ENCODE results near the gene PLAC8L1.

Gene PLAC8L1

GRCh38 chr5:146079695-146080373 lies 25.5 kb downstream of the PLAC8L1 start:
- H2BK12ac ChIP-seq (ENCODE audit: low read length in 2 of 2) = no peak overlapping the region
- H2AK5ac ChIP-seq (ENCODE audit: low read length, severe bottlenecking) = no peak overlapping the region
- 70% methylated on average over 3 of the region's 7 CpGs for WGBS

DNA sequence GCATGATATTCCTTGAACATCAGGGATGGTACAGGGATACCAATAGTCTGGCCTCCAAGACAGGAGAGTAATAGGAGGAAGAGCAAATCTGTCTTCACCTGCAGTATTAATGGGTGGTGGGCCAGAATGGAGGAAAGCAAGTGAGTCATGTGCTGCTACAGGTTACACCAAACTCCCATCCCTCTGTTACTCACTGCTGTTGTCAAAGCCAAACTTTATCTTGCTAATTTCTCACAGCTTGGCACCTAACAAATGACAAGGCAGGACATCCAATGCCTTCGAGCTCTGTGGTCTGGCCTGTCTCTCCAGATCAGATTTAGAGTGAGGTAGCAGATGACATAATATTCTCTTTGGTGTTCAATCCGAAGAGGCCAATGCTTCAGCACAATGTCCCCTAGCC lies 26.8 kb downstream of the PLAC8L1 start:
- DNase-seq = no peak
- Histone ChIP-seq H3K36me3 (ENCODE audit: control insufficient read depth in 1 of 2, insufficient read depth in 2 of 2, low read depth in 1 of 2, low read length in 2 of 2) (no peaks in the 10 kb centered on the region), H4K91ac (ENCODE audit: low read length) (no peak overlapping the region), H4K8ac (ENCODE audit: low read length) (no peak overlapping the region), H3K4me1 (ENCODE audit: control insufficient read depth, insufficient read depth, low read depth, low read length) (no peaks in the 10 kb centered on the region), H3K18ac (ENCODE audit: low read depth in 1 of 2, low read length in 2 of 2) (no peak overlapping the region), H3K4me3 (ENCODE audit: insufficient read depth in 1 of 2, low read depth in 1 of 2, low read length in 2 of 2) (no peak overlapping the region), H3K14ac (ENCODE audit: low read length in 2 of 2) (no peak overlapping the region), H2BK5ac (ENCODE audit: low read depth, low read length, poor library complexity, severe bottlenecking) (no peak overlapping the region), H3K4ac (ENCODE audit: low read depth in 1 of 2, low read length in 2 of 2) (no peak overlapping the region), H3K4me2 (ENCODE audit: low read length, poor library complexity, severe bottlenecking) (no peak overlapping the region), H2AK5ac (ENCODE audit: low read length, severe bottlenecking) (no peak overlapping the region), H3K9ac (ENCODE audit: low read length) (no peak overlapping the region), H2BK15ac (ENCODE audit: low read depth, poor library complexity, severe bottlenecking) (no peak overlapping the region), H3K79me1 (replicated peaks; ENCODE audit: low read length, poor library complexity, severe bottlenecking) (no peaks in the 10 kb centered on the region), H3K23ac (ENCODE audit: low read length in 2 of 2) (no peak overlapping the region), H2BK12ac (ENCODE audit: low read length in 2 of 2) (no peak overlapping the region), H3K9me3 (ENCODE audit: control insufficient read depth, low read length) (no peaks in the 10 kb centered on the region), H3K27me3 (ENCODE audit: control insufficient read depth in 1 of 2, insufficient read depth in 1 of 2, low read length in 2 of 2) (no peaks in the 10 kb centered on the region), H3K27ac (ENCODE audit: low read length, poor library complexity, severe bottlenecking) (no peak overlapping the region), H2BK120ac (ENCODE audit: low read depth, low read length) (no peak overlapping the region), H2AFZ (ENCODE audit: low read depth, low read length) (no peak overlapping the region)
- WGBS = 27% methylated on average over 2 of the region's 2 CpGs

More at GRCh38 chr5:146079695-146080373, 25.5 kb downstream of the PLAC8L1 start:
- H4K8ac ChIP-seq (ENCODE audit: low read length) = no peak overlapping the region
- H3K18ac ChIP-seq (ENCODE audit: low read depth in 1 of 2, low read length in 2 of 2) = no peak overlapping the region
- no peak overlapping the region for H2BK15ac ChIP-seq (ENCODE audit: low read depth, poor library complexity, severe bottlenecking)
- no peak overlapping the region for H2BK120ac ChIP-seq (ENCODE audit: low read depth, low read length)
- peak; percentile 24 for DNase-seq
- no peak overlapping the region for H4K91ac ChIP-seq (ENCODE audit: low read length)
- no peak overlapping the region for H3K14ac ChIP-seq (ENCODE audit: low read length in 2 of 2)
- H3K4ac ChIP-seq (ENCODE audit: low read depth in 1 of 2, low read length in 2 of 2) = no peak overlapping the region
- H3K23ac ChIP-seq (ENCODE audit: low read length in 2 of 2) = no peak overlapping the region
- no peaks in the 10 kb centered on the region for H3K36me3 ChIP-seq (ENCODE audit: control insufficient read depth in 1 of 2, insufficient read depth in 2 of 2, low read depth in 1 of 2, low read length in 2 of 2)
- no peaks in the 10 kb centered on the region for H3K4me1 ChIP-seq (ENCODE audit: control insufficient read depth, insufficient read depth, low read depth, low read length)
- H2BK5ac ChIP-seq (ENCODE audit: low read depth, low read length, poor library complexity, severe bottlenecking) = no peak overlapping the region
- no peak overlapping the region for H3K9ac ChIP-seq (ENCODE audit: low read length)
- no peaks in the 10 kb centered on the region for H3K9me3 ChIP-seq (ENCODE audit: control insufficient read depth, low read length)
- no peaks in the 10 kb centered on the region for H3K79me1 ChIP-seq (replicated peaks; ENCODE audit: low read length, poor library complexity, severe bottlenecking)
- H3K4me3 ChIP-seq (ENCODE audit: insufficient read depth in 1 of 2, low read depth in 1 of 2, low read length in 2 of 2) = no peak overlapping the region
- H2AFZ ChIP-seq (ENCODE audit: low read depth, low read length) = no peak overlapping the region
- H3K27ac ChIP-seq (ENCODE audit: low read length, poor library complexity, severe bottlenecking) = no peak overlapping the region
- H3K27me3 ChIP-seq (ENCODE audit: control insufficient read depth in 1 of 2, insufficient read depth in 1 of 2, low read length in 2 of 2) = no peaks in the 10 kb centered on the region
- no peak overlapping the region for H3K4me2 ChIP-seq (ENCODE audit: low read length, poor library complexity, severe bottlenecking)

DNA sequence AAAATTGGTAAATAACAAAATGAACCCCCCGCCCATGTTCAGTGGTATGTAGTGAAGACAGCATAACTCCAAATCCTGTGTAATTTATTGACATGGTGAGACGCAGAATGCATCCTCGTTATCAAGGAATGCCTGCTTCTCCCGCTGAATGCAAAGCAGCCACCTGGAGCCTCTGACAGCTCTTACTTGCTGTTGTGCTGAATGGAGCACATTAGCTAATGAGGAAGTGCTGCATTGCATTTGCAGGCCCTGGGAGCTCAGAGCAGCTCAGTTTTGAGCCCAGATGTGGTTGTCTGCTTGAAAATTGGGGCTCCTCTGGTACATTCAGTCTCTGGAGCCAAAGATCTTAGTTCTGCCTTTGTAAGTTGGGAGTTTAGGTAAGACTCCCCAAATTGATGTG lies 28.9 kb downstream of the PLAC8L1 start:
- 57% methylated on average over 4 of the region's 4 CpGs for WGBS
- Histone ChIP-seq H3K4me3 (ENCODE audit: insufficient read depth in 1 of 2, low read depth in 1 of 2, low read length in 2 of 2) (no peak overlapping the region), H3K9ac (ENCODE audit: low read length) (no peak overlapping the region), H3K36me3 (ENCODE audit: control insufficient read depth in 1 of 2, insufficient read depth in 2 of 2, low read depth in 1 of 2, low read length in 2 of 2) (no peaks in the 10 kb centered on the region), H4K91ac (ENCODE audit: low read length) (no peak overlapping the region), H3K9me3 (ENCODE audit: control insufficient read depth, low read length) (no peaks in the 10 kb centered on the region), H3K79me1 (replicated peaks; ENCODE audit: low read length, poor library complexity, severe bottlenecking) (no peaks in the 10 kb centered on the region), H2BK15ac (ENCODE audit: low read depth, poor library complexity, severe bottlenecking) (no peak overlapping the region), H2AK5ac (ENCODE audit: low read length, severe bottlenecking) (no peak overlapping the region), H3K4ac (ENCODE audit: low read depth in 1 of 2, low read length in 2 of 2) (no peak overlapping the region), H2BK5ac (ENCODE audit: low read depth, low read length, poor library complexity, severe bottlenecking) (no peak overlapping the region), H3K23ac (ENCODE audit: low read length in 2 of 2) (no peak overlapping the region), H2BK120ac (ENCODE audit: low read depth, low read length) (no peak overlapping the region), H2BK12ac (ENCODE audit: low read length in 2 of 2) (no peak overlapping the region), H3K4me2 (ENCODE audit: low read length, poor library complexity, severe bottlenecking) (no peak overlapping the region), H4K8ac (ENCODE audit: low read length) (no peak overlapping the region), H3K14ac (ENCODE audit: low read length in 2 of 2) (no peak overlapping the region), H3K4me1 (ENCODE audit: control insufficient read depth, insufficient read depth, low read depth, low read length) (no peaks in the 10 kb centered on the region), H2AFZ (ENCODE audit: low read depth, low read length) (no peak overlapping the region), H3K27me3 (ENCODE audit: control insufficient read depth in 1 of 2, insufficient read depth in 1 of 2, low read length in 2 of 2) (no peaks in the 10 kb centered on the region), H3K18ac (ENCODE audit: low read depth in 1 of 2, low read length in 2 of 2) (no peak overlapping the region), H3K27ac (ENCODE audit: low read length, poor library complexity, severe bottlenecking) (no peak overlapping the region)
- DNase-seq = no peak

GRCh38 chr5:146076028-146076427 lies 29.3 kb downstream of the PLAC8L1 start:
- no peak overlapping the region for H2BK5ac ChIP-seq (ENCODE audit: low read depth, low read length, poor library complexity, severe bottlenecking)
- H4K8ac ChIP-seq (ENCODE audit: low read length) = no peak overlapping the region
- H3K9ac ChIP-seq (ENCODE audit: low read length) = no peak overlapping the region
- H2BK120ac ChIP-seq (ENCODE audit: low read depth, low read length) = no peak overlapping the region
- H3K9me3 ChIP-seq (ENCODE audit: control insufficient read depth, low read length) = no peaks in the 10 kb centered on the region
- no peak overlapping the region for H3K27ac ChIP-seq (ENCODE audit: low read length, poor library complexity, severe bottlenecking)
- no peak overlapping the region for H3K4ac ChIP-seq (ENCODE audit: low read depth in 1 of 2, low read length in 2 of 2)
- H2AFZ ChIP-seq (ENCODE audit: low read depth, low read length) = no peak overlapping the region
- no peak overlapping the region for H3K14ac ChIP-seq (ENCODE audit: low read length in 2 of 2)
- H2BK15ac ChIP-seq (ENCODE audit: low read depth, poor library complexity, severe bottlenecking) = no peak overlapping the region
- no peak overlapping the region for H3K23ac ChIP-seq (ENCODE audit: low read length in 2 of 2)
- no peak overlapping the region for H2AK5ac ChIP-seq (ENCODE audit: low read length, severe bottlenecking)
- H3K4me2 ChIP-seq (ENCODE audit: low read length, poor library complexity, severe bottlenecking) = no peak overlapping the region
- H3K79me1 ChIP-seq (replicated peaks; ENCODE audit: low read length, poor library complexity, severe bottlenecking) = no peaks in the 10 kb centered on the region
- H4K91ac ChIP-seq (ENCODE audit: low read length) = no peak overlapping the region
- no peak overlapping the region for H3K18ac ChIP-seq (ENCODE audit: low read depth in 1 of 2, low read length in 2 of 2)
- no peak overlapping the region for H2BK12ac ChIP-seq (ENCODE audit: low read length in 2 of 2)
- no peaks in the 10 kb centered on the region for H3K27me3 ChIP-seq (ENCODE audit: control insufficient read depth in 1 of 2, insufficient read depth in 1 of 2, low read length in 2 of 2)
- no peaks in the 10 kb centered on the region for H3K36me3 ChIP-seq (ENCODE audit: control insufficient read depth in 1 of 2, insufficient read depth in 2 of 2, low read depth in 1 of 2, low read length in 2 of 2)
- no peak overlapping the region for H3K4me3 ChIP-seq (ENCODE audit: insufficient read depth in 1 of 2, low read depth in 1 of 2, low read length in 2 of 2)
- DNase-seq = no peak
- H3K4me1 ChIP-seq (ENCODE audit: control insufficient read depth, insufficient read depth, low read depth, low read length) = no peaks in the 10 kb centered on the region
- 34% methylated on average over 3 of the region's 4 CpGs for WGBS
